NCI-H82 treated with DMSO at 0.1 percent for 48 hours (cell line): ENCODE data around the gene ERV3-1.
"Not testable (repeated sequence)": the region's sequence is repeated elsewhere in the genome, so short reads cannot be mapped to it uniquely, and the experiment has no call there.

ENCODE experiments used
- DNase-seq: peaks from one replicate; lab custom pipeline; 2025; ENCODE audit not compliant: unreplicated experiment; lab: John Stamatoyannopoulos, UW

Gene ERV3-1

GRCh38 chr7:65002972-65003585 is 3.4 kb downstream of the ERV3-1 start:
- no peak for DNase-seq

GRCh38 chr7:65001291-65001814 is 5.1 kb downstream of the ERV3-1 start:
- no peak for DNase-seq

- no peak for DNase-seq
Measured at GRCh38 chr7:64999165-65000004, 7.1 kb downstream of the ERV3-1 start.

- no peak for DNase-seq
Measured at GRCh38 chr7:64998865-64999164, 7.7 kb downstream of the ERV3-1 start.

- no peak for DNase-seq
Measured at GRCh38 chr7:64997927-64998391, 8.5 kb downstream of the ERV3-1 start.

- no peak for DNase-seq
Measured at GRCh38 chr7:64997164-64997908, 9.2 kb downstream of the ERV3-1 start.

- no peak for DNase-seq
Measured at GRCh38 chr7:64996305-64996704, 10.2 kb downstream of the ERV3-1 start.

GRCh38 chr7:64993901-64994300 is 12.6 kb downstream of the ERV3-1 start:
- DNase-seq: no peak

- no peak for DNase-seq
Measured at GRCh38 chr7:64992971-64993370, 13.5 kb downstream of the ERV3-1 start.

- no peak for DNase-seq
Measured at GRCh38 chr7:64990936-64991335, 15.6 kb downstream of the ERV3-1 start, which contains the start of gene ZNF117. TSS of gene ZNF117 (minus strand) at chr7:64991036.

- no peak for DNase-seq
Measured at GRCh38 chr7:64990216-64990615, 16.3 kb downstream of the ERV3-1 start.

GRCh38 chr7:64978497-64979203 is 27.8 kb downstream of the ERV3-1 start:
- DNase-seq: no peak

- DNase-seq: no peak
Measured at GRCh38 chr7:64965594-64965993, 40.9 kb downstream of the ERV3-1 start.

- DNase-seq: peak; percentile 4
Measured at GRCh38 chr7:64959072-64959747, 47.3 kb downstream of the ERV3-1 start.

GRCh38 chr7:64951250-64951848 is 55.1 kb downstream of the ERV3-1 start:
- DNase-seq: no peak

- not testable (repeated sequence) for DNase-seq
Measured at GRCh38 chr7:64950673-64951072, 55.8 kb downstream of the ERV3-1 start.

GRCh38 chr7:64948774-64949173 is 57.7 kb downstream of the ERV3-1 start:
- DNase-seq: not testable (repeated sequence)

GRCh38 chr7:64947252-64948000 is 59.1 kb downstream of the ERV3-1 start:
- no peak for DNase-seq

- no peak for DNase-seq
Measured at GRCh38 chr7:64946772-64947171, 59.7 kb downstream of the ERV3-1 start.
